Endothelial cell of umbilical vein (primary cell): Measurements from ENCODE around the gene PPP2R5B. TPM values are rescaled to one million over a fixed set of nuclear protein-coding genes. Genes with fewer than 3 reads are reported as not detected.

ENCODE experiments used
- BruUV-seq: library from RNA; stranded (reverse); fragments of 400-500 nt; replicated peaks from 2 replicates; lab custom pipeline; 2021; lab: Mats Ljungman, UMichigan
- CTCF ChIA-PET: fragments of 300-600, 350-600 bp; sonication (Branson Sonifier 250); formaldehyde crosslinking; loops from one replicate; lab custom pipeline; 2021; ENCODE audit warnings: antibody characterized with exemption, inconsistent platforms; lab: Charles Lee
- POLR2A ChIA-PET: fragments of 300-600, 350-600 bp; sonication (Branson Sonifier 250); formaldehyde crosslinking; loops from one replicate; lab custom pipeline; 2021; ENCODE audit warnings: antibody characterized with exemption, inconsistent platforms; lab: Charles Lee
- DNase-seq: peaks from one replicate; pipeline ENCODE4 v3.0.0-alpha.2; 2011; ENCODE audit warnings: low read depth, low spot score
- FAIRE-seq: peaks from 2 replicates; lab custom pipeline; 2011; peaks lifted over from hg19 to GRCh38; lab: Jason Lieb, UNC
- H2AFZ ChIP-seq: 2 replicates; pipeline ENCODE4 v1.6.0; 2012; ENCODE audit warnings: low read depth, low read length, control low read depth, inconsistent platforms
- H3K27ac ChIP-seq: 2 replicates; pipeline ENCODE4 v1.5.1; 2011; ENCODE audit warnings: low read depth, mild to moderate bottlenecking, control low read depth, low read length, moderate library complexity; ENCODE audit not compliant: insufficient read depth
- H3K27me3 ChIP-seq, 2 experiments: 2 replicates each; pipeline versions ENCODE4 v1.6.0 to v1.6.1; 2011; ENCODE audit warnings: low read length in 2 of 2, mixed read lengths in 1 of 2; ENCODE audit not compliant: control insufficient read depth in 2 of 2, insufficient read depth in 2 of 2
- H3K36me3 ChIP-seq, 2 experiments: 2 replicates in 1 of 2; 3 replicates in 1 of 2; pipeline ENCODE4 v1.5.1; 2011; ENCODE audit warnings: low read length in 2 of 2, mild to moderate bottlenecking in 1 of 2, moderate library complexity in 1 of 2; ENCODE audit not compliant: control insufficient read depth in 2 of 2, insufficient read depth in 2 of 2; ENCODE audit errors: extremely low read depth in 1 of 2
- H3K4me1 ChIP-seq: 3 replicates; pipeline ENCODE4 v1.5.1; 2011; ENCODE audit warnings: mild to moderate bottlenecking, low read length; ENCODE audit not compliant: control insufficient read depth, insufficient read depth; ENCODE audit errors: extremely low read depth
- H3K4me2 ChIP-seq: 2 replicates; pipeline ENCODE4 v1.6.1; 2011; ENCODE audit warnings: low read length, control low read depth, mixed read lengths; ENCODE audit not compliant: insufficient read depth
- H3K4me3 ChIP-seq, 3 experiments: fragments of 200-600 bp in 1 of 3; sonication (generic), shearing (Covaris generic) in 1 of 3; replicated peaks in 1 of 3; 2 replicates each; pipeline ENCODE4 v1.5.1; 2011 to 2016; ENCODE audit warnings: control low read depth in 3 of 3, low read length in 3 of 3, mild to moderate bottlenecking in 2 of 3, inconsistent platforms in 1 of 3, low read depth in 1 of 3, moderate library complexity in 1 of 3; ENCODE audit not compliant: insufficient read depth in 1 of 3
- H3K79me2 ChIP-seq: 2 replicates; pipeline ENCODE4 v1.6.0; 2012; ENCODE audit warnings: low read length, inconsistent platforms; ENCODE audit not compliant: control insufficient read depth, insufficient read depth
- H3K9ac ChIP-seq: replicated peaks from 2 replicates; pipeline ENCODE3; 2011; ENCODE audit warnings: low read length, control low read depth; ENCODE audit not compliant: insufficient read depth; ENCODE audit errors: extremely low read depth
- H3K9me1 ChIP-seq: replicated peaks from 3 replicates; pipeline ENCODE4 v1.6.0; 2011; ENCODE audit warnings: mild to moderate bottlenecking, low read length; ENCODE audit not compliant: control insufficient read depth, insufficient read depth; ENCODE audit errors: extremely low read depth
- H3K9me3 ChIP-seq: replicated peaks from 2 replicates; pipeline ENCODE4 v1.5.1; 2012; ENCODE audit warnings: low read length, inconsistent platforms; ENCODE audit not compliant: control insufficient read depth, insufficient read depth
- H4K20me1 ChIP-seq: replicated peaks from 2 replicates; pipeline ENCODE3; 2011; ENCODE audit warnings: mild to moderate bottlenecking, low read length; ENCODE audit not compliant: control insufficient read depth, insufficient read depth; ENCODE audit errors: extremely low read depth
- CTCF ChIP-seq, 2 donors: IDR thresholded peaks; 1 replicate in 1 of 2; 2 replicates in 1 of 2; pipeline ENCODE4 v1.5.1; 2011; ENCODE audit warnings: low read length in 2 of 2, mild to moderate bottlenecking in 2 of 2, moderate library complexity in 2 of 2, control low read depth in 1 of 2, inconsistent platforms in 1 of 2, low read depth in 1 of 2; ENCODE audit not compliant: insufficient read depth in 1 of 2; ENCODE audit errors: extremely low read depth in 1 of 2
- EZH2 ChIP-seq: IDR thresholded peaks from 2 replicates; pipeline ENCODE4 v1.6.1; 2012; ENCODE audit warnings: borderline replicate concordance, low read depth, mild to moderate bottlenecking, moderate library complexity, low read length, inconsistent platforms; ENCODE audit not compliant: severe bottlenecking
- FOS ChIP-seq: IDR thresholded peaks from 2 replicates; pipeline ENCODE4 v1.6.1; 2011; ENCODE audit warnings: mild to moderate bottlenecking, low read length, moderate library complexity, borderline replicate concordance; ENCODE audit not compliant: insufficient read depth
- GATA2 ChIP-seq: IDR thresholded peaks from 2 replicates; pipeline ENCODE4 v1.7.0; 2011; ENCODE audit warnings: low read depth, mild to moderate bottlenecking, moderate library complexity, mixed read lengths, low read length; ENCODE audit not compliant: insufficient read length, insufficient read depth
- JUN ChIP-seq: IDR thresholded peaks from 2 replicates; pipeline ENCODE4 v1.6.1; 2011; ENCODE audit warnings: borderline replicate concordance, low read depth; ENCODE audit not compliant: insufficient read length, insufficient read depth
- MAX ChIP-seq: IDR thresholded peaks from 2 replicates; pipeline ENCODE4 v1.6.1; 2011; ENCODE audit not compliant: insufficient read depth, insufficient read length
- MYC ChIP-seq: IDR thresholded peaks from one replicate; pipeline ENCODE4 v1.6.1; 2011; ENCODE audit warnings: mild to moderate bottlenecking, low read depth, low read length
- POLR2A ChIP-seq: IDR thresholded peaks from 2 replicates; pipeline ENCODE4 v1.6.1; 2012; ENCODE audit warnings: low read depth, mild to moderate bottlenecking, control low read depth, low read length
- POLR2AphosphoS5 ChIP-seq: IDR thresholded peaks from 2 replicates; pipeline ENCODE4 v1.6.1; 2012; ENCODE audit warnings: low read depth, mild to moderate bottlenecking, control low read depth, low read length, moderate library complexity; ENCODE audit not compliant: insufficient read depth
- dilution Hi-C: fragments of 300-500 bp; cut with MboI; formaldehyde crosslinking; loops from one replicate; pipeline ENCODE4 v1.15.0; 2019; ENCODE audit warnings: low sequenced_read_pairs; ENCODE audit not compliant: extremely low pct_ligation_motif_present
- intact Hi-C: fragments of 100-400 bp; cut with micrococcal nuclease; formaldehyde crosslinking; loops from one replicate; pipeline ENCODE4 v1.10.0; 2022
- polyA plus RNA-seq, 4 experiments: library from polyadenylated mRNA; depleted of rRNA in 3 of 4; stranded (reverse) in 3 of 4; unstranded in 1 of 4; fragments of >200 nt; gene quantifications; 2 replicates each; pipeline versions ENCODE4 v1.2.1 to v1.2.3, GENCODE V29; 2011 to 2012; ENCODE audit warnings: missing spikeins in 1 of 4
- total RNA-seq: library from RNA; stranded (reverse); gene quantifications from 2 replicates; pipeline ENCODE4 v1.2.3, GENCODE V29; 2021

PPP2R5B gene
- total and polyA plus RNA-seq, 2 donors (not counting 3 experiments of a cell fraction or from before 2014, with no cell fraction given) = 17.6 to 17.8 TPM

- no peak overlapping the region for H3K9ac ChIP-seq
- CTCF ChIA-PET = interaction anchor here (2.0 kb wide), 1 partner anchor 24 kb away, joined by 8 read pairs; no protein-coding TSS in a partner anchor
- H3K4me2 ChIP-seq = no peak overlapping the region
- H3K9me3 ChIP-seq = no peaks in the 10 kb centered on the region
- no peaks in the 10 kb centered on the region for H3K9me1 ChIP-seq
- no peaks in the 10 kb centered on the region for H3K27me3 ChIP-seq
- H3K4me3 ChIP-seq = no peak overlapping the region
- TF ChIP-seq JUN (no peak), POLR2AphosphoS5 (no peak), CTCF (IDR thresholded peaks at IDR 0.05; ENCODE audit: extremely low read depth in 1 of 2, insufficient read depth in 1 of 2, low read depth in 1 of 2, low read length in 2 of 2) (no peak), FOS (no peak)
- no peaks in the 10 kb centered on the region for H4K20me1 ChIP-seq
- no peak overlapping the region for H3K27ac ChIP-seq
- H3K4me1 ChIP-seq = peaks cover 4% of the 10 kb centered on the region
- POLR2A ChIA-PET = interaction anchor here (0.6 kb wide), 1 partner anchor 13 kb away, joined by 3 read pairs; no protein-coding TSS in a partner anchor
- peaks cover 7% of the 10 kb centered on the region for H3K79me2 ChIP-seq
- no TSS peak for BruUV-seq
- DNase-seq (no peak), FAIRE-seq (no peak)
- dilution Hi-C loops = no loop called here
- peaks cover 7 to 59% of the 10 kb centered on the region in 2 experiments for H3K36me3 ChIP-seq
- intact Hi-C loops = no loop called here
- no peak overlapping the region for H2AFZ ChIP-seq
Observed at GRCh38 chr11:64911689-64912088, 12.8 kb upstream of the PPP2R5B start.

- Histone ChIP-seq H3K79me2 (peaks cover 7% of the 10 kb centered on the region), H3K9ac (no peak overlapping the region), H3K9me1 (no peaks in the 10 kb centered on the region), H3K36me3 (peaks cover 7 to 52% of the 10 kb centered on the region in 2 experiments), H4K20me1 (no peaks in the 10 kb centered on the region), H3K4me1 (peaks cover 11% of the 10 kb centered on the region), H3K27ac (no peak overlapping the region), H3K27me3 (no peaks in the 10 kb centered on the region), H3K9me3 (no peaks in the 10 kb centered on the region), H3K4me3 (no peak overlapping the region), H2AFZ (no peak overlapping the region), H3K4me2 (no peak overlapping the region)
- dilution Hi-C loops (no loop called here), intact Hi-C loops (no loop called here)
- POLR2A ChIA-PET = no interaction called here
- TF ChIP-seq JUN = no peak
- TF ChIP-seq MYC = no peak
- no peak for TF ChIP-seq EZH2
- no peak for TF ChIP-seq CTCF (IDR thresholded peaks at IDR 0.05; ENCODE audit: extremely low read depth in 1 of 2, insufficient read depth in 1 of 2, low read depth in 1 of 2, low read length in 2 of 2)
- no peak for TF ChIP-seq POLR2A
- TF ChIP-seq FOS = no peak
- TF ChIP-seq POLR2AphosphoS5 = no peak
- TF ChIP-seq GATA2 = no peak
- TF ChIP-seq MAX = no peak
- no peak for FAIRE-seq
- DNase-seq = no peak
- CTCF ChIA-PET = interaction anchor here (2.0 kb wide), 1 partner anchor 25 kb away, joined by 8 read pairs; no protein-coding TSS in a partner anchor
- no TSS peak for BruUV-seq
Observed at GRCh38 chr11:64913171-64913727, 11.2 kb upstream of the PPP2R5B start.
